GM12878 (cell line): Measurements from ENCODE around the gene ITGA2. TPM values are rescaled to one million over a fixed set of nuclear protein-coding genes. Genes with fewer than 3 reads are reported as not detected.

Experiments used
- ATAC-seq: fragments of 200-7000 bp; cut with Tn5 transposase; 3 replicates; pipeline ENCODE4 v1.9.1; 2020; ENCODE audit warnings: mild to moderate bottlenecking, moderate library complexity
- BruUV-seq: library from RNA; stranded (reverse); fragments of 400-500 nt; replicated peaks from 2 replicates; lab custom pipeline; 2021; lab: Mats Ljungman, UMichigan
- CTCF ChIA-PET: fragments of 300-600 bp; sonication (Branson Sonifier 250); formaldehyde crosslinking; extraction: SDS; loops from one replicate; lab custom pipeline; 2021; ENCODE audit warnings: inconsistent platforms; lab: Yijun Ruan, JAX
- POLR2A ChIA-PET: fragments of 350-600 bp; formaldehyde crosslinking; extraction: SDS; loops from one replicate; lab custom pipeline; 2021; ENCODE audit warnings: inconsistent platforms; lab: Charles Lee
- RAD21 ChIA-PET: fragments of 300-600 bp; sonication (Branson Sonifier 250); formaldehyde crosslinking; loops from one replicate; lab custom pipeline; 2023; ENCODE audit warnings: antibody characterized with exemption; ENCODE audit not compliant: unreplicated experiment; lab: Charles Lee
- SMC1A ChIA-PET: fragments of 300-600 bp; sonication (Branson Sonifier 250); formaldehyde crosslinking; loops from one replicate; lab custom pipeline; 2023; ENCODE audit not compliant: unreplicated experiment, uncharacterized antibody; lab: Charles Lee
- DNase-seq: peaks from one replicate; pipeline ENCODE4 v3.0.0-alpha.2; 2011; ENCODE audit warnings: low read depth, low spot score
- FAIRE-seq: peaks from 3 replicates; lab custom pipeline; 2011; peaks lifted over from hg19 to GRCh38; lab: Jason Lieb, UNC
- H2AFZ ChIP-seq: 2 replicates; pipeline ENCODE4 v1.6.0; 2011; ENCODE audit warnings: low read depth, low read length, control low read depth; ENCODE audit not compliant: control insufficient read depth
- H3K27ac ChIP-seq: 2 replicates; pipeline ENCODE4 v1.5.1; 2011; ENCODE audit warnings: control low read depth; ENCODE audit not compliant: control insufficient read depth, insufficient read depth
- H3K27me3 ChIP-seq, 2 experiments: replicated peaks in 1 of 2; 2 replicates each; pipeline versions ENCODE4 v1.6.0 to v1.6.1; 2011; ENCODE audit warnings: low read length in 1 of 2; ENCODE audit not compliant: control insufficient read depth in 2 of 2, insufficient read depth in 2 of 2
- H3K36me3 ChIP-seq, 2 experiments: 2 replicates each; pipeline ENCODE4 v1.5.1; 2011; ENCODE audit warnings: low read length in 1 of 2; ENCODE audit not compliant: control insufficient read depth in 2 of 2, insufficient read depth in 2 of 2
- H3K4me1 ChIP-seq: 2 replicates; pipeline ENCODE4 v1.6.1; 2011; ENCODE audit warnings: mild to moderate bottlenecking, low read length, moderate library complexity, mixed read lengths; ENCODE audit not compliant: control insufficient read depth, insufficient read depth
- H3K4me2 ChIP-seq: 2 replicates; pipeline ENCODE4 v1.6.0; 2011; ENCODE audit warnings: control low read depth; ENCODE audit not compliant: control insufficient read depth, insufficient read depth
- H3K4me3 ChIP-seq: fragments of 200-600 bp; sonication (generic); 2 replicates; pipeline ENCODE4 v1.5.1; 2016
- H3K79me2 ChIP-seq: 2 replicates; pipeline ENCODE4 v1.6.0; 2011; ENCODE audit warnings: low read length; ENCODE audit not compliant: control insufficient read depth, insufficient read depth
- H3K9ac ChIP-seq: 2 replicates; pipeline ENCODE4 v1.8.0; 2011; ENCODE audit warnings: low read length, control low read depth, mixed read lengths; ENCODE audit not compliant: control insufficient read depth, insufficient read depth
- H3K9me3 ChIP-seq: replicated peaks from 3 replicates; pipeline ENCODE4 v1.5.1; 2011; ENCODE audit warnings: mild to moderate bottlenecking, low read length; ENCODE audit not compliant: control insufficient read depth, insufficient read depth
- H4K20me1 ChIP-seq: 2 replicates; pipeline ENCODE4 v1.6.0; 2011; ENCODE audit not compliant: control insufficient read depth, insufficient read depth
- BCL11A ChIP-seq: IDR thresholded peaks from 2 replicates; pipeline ENCODE4 v1.6.1; 2011; ENCODE audit warnings: low read depth, low read length
- CHD1 ChIP-seq: IDR thresholded peaks from 2 replicates; pipeline ENCODE4 v1.6.1; 2012; ENCODE audit warnings: low read depth, low read length, improper control_type of control experiment
- CHD4 ChIP-seq: fragments of 200-600 bp; sonication (generic); IDR thresholded peaks from 2 replicates; pipeline ENCODE4 v1.6.1; 2016; ENCODE audit warnings: mild to moderate bottlenecking
- HSF1 ChIP-seq: fragments of 150-350 bp; IDR thresholded peaks from 2 replicates; pipeline ENCODE4 v1.6.1; 2014; ENCODE audit warnings: mild to moderate bottlenecking, low read depth, low read length
- MYB ChIP-seq: fragments of 150-350 bp; IDR thresholded peaks from 2 replicates; pipeline ENCODE4 v1.6.1; 2014; ENCODE audit warnings: mild to moderate bottlenecking, low read depth, low read length, borderline replicate concordance
- NFYA ChIP-seq: IDR thresholded peaks from 2 replicates; pipeline ENCODE4 v1.6.1; 2011; ENCODE audit warnings: low read depth, mild to moderate bottlenecking, low read length, improper control_type of control experiment, borderline replicate concordance
- RAD51 ChIP-seq: fragments of 450-650 bp; IDR thresholded peaks from 2 replicates; pipeline ENCODE4 v1.6.1; 2016; ENCODE audit warnings: moderate library complexity, mild to moderate bottlenecking, inconsistent platforms
- RFX5 ChIP-seq: IDR thresholded peaks from 2 replicates; pipeline ENCODE4 v1.6.1; 2011; ENCODE audit warnings: low read depth, low read length, improper control_type of control experiment
- SMAD5 ChIP-seq: IDR thresholded peaks from 2 replicates; pipeline ENCODE4 v1.6.1; 2016; ENCODE audit warnings: antibody characterized with exemption, low read depth
- USF2 ChIP-seq: IDR thresholded peaks from 2 replicates; pipeline ENCODE4 v1.6.1; 2011; ENCODE audit warnings: low read depth, low read length, improper control_type of control experiment, borderline replicate concordance
- WGBS: methylation state at CpG from one replicate; pipeline ENCODE4 v1.1.6; 2016; ENCODE audit warnings: low lambda C conversion rate; ENCODE audit not compliant: insufficient replicate concordance, insufficient coverage; ENCODE audit errors: missing lambda C conversion rate; 5-methylcytosine and 5-hydroxymethylcytosine counted together
- in situ Hi-C: fragments of 300-500 bp; cut with MboI; formaldehyde crosslinking; loops from 9 replicates; pipeline ENCODE4 v1.14.3; 2018; ENCODE audit warnings: mixed read lengths
- intact Hi-C: fragments of 100-400 bp; cut with micrococcal nuclease; formaldehyde crosslinking; loops from one replicate; pipeline ENCODE4 v1.14.2; 2022; ENCODE audit not compliant: unreplicated experiment
- polyA plus RNA-seq, 11 experiments: library from polyadenylated mRNA; depleted of rRNA in 4 of 11; unstranded in 6 of 11; stranded (reverse) in 5 of 11; fragments of >200 nt; fragmentation: Nextera tagmentation in 4 of 11; fragmentation: Illumina TruSeq in 1 of 11; extraction: Ambion mirVana in 4 of 11; extraction: Trizol in 1 of 11; gene quantifications; 1 replicate in 1 of 11; 2 replicates in 10 of 11; pipeline versions ENCODE4 v1.2.1 to v1.2.3, GENCODE V29; 2011 to 2016; ENCODE audit warnings: inconsistent platforms in 2 of 11, missing spikeins in 2 of 11, low read depth in 1 of 11
- total RNA-seq, 4 experiments: library from RNA; depleted of rRNA in 3 of 4; stranded (reverse); fragments of >200 nt in 3 of 4; fragmentation: Illumina TruSeq in 1 of 4; extraction: Trizol in 1 of 4; gene quantifications; 2 replicates each; pipeline versions ENCODE4 v1.2.1 to v1.2.3, GENCODE V29; 2013 to 2021
- TF ChIP-seq, protein P1 (sequence below): fragments of 450-650 bp; IDR thresholded peaks from 2 replicates; pipeline ENCODE4 v1.6.1; 2014; ENCODE audit warnings: mild to moderate bottlenecking
- TF ChIP-seq, protein P2 (sequence below): fragments of 150-350 bp; IDR thresholded peaks from 2 replicates; pipeline ENCODE4 v1.6.1; 2016; ENCODE audit warnings: low read depth, low read length

ITGA2 gene
- total and polyA plus RNA-seq, 10 of the 15 experiments (the other 5 are each of a cell fraction or from before 2014, with no cell fraction given): under 0.01 to 0.13 (median 0.03) TPM; not detected in 6

DNA sequence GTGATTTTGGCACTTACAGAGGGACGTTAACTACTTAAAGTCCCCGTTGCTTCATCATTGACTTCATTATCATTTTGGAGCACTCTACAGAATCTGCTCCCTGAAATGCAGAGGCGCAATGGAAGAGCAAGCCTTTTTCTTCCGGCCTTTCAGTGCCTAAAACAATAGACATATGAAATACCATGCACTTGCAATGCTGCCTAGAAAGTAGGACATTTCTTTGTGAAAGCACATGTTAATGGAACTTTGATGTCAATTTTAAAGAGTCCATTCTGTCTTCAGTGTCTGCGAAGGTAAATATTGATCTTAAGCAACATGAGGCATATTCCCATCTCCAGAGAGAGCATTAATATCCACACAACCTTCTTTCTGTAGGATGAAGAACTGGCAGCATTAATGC lies 36.3 kb downstream of the ITGA2 start:
- ATAC-seq: no peak
- no TSS peak for BruUV-seq
- FAIRE-seq: no peak
- RAD21 ChIA-PET: no interaction called here
- CTCF ChIA-PET: no interaction called here
- intact Hi-C loops: no loop called here
- TF ChIP-seq RFX5 (no peak), CHD1 (no peak), CHD4 (no peak), RAD51 (no peak), NFYA (no peak), USF2 (no peak)
- H3K27ac ChIP-seq: no peak overlapping the region
- no peaks in the 10 kb centered on the region for H3K36me3 ChIP-seq
- SMC1A ChIA-PET: interaction anchor here (1.3 kb wide), 1 partner anchor 20 kb away, joined by 3 read pairs; no protein-coding TSS in a partner anchor
- H3K4me2 ChIP-seq: no peak overlapping the region
- no peak for DNase-seq
- 66% methylated on average over 5 of the region's 5 CpGs for WGBS
- no peak overlapping the region for H3K4me3 ChIP-seq
- H3K79me2 ChIP-seq: no peaks in the 10 kb centered on the region
- POLR2A ChIA-PET: no interaction called here
- H3K9me3 ChIP-seq: no peaks in the 10 kb centered on the region
- no peaks in the 10 kb centered on the region for H4K20me1 ChIP-seq
- in situ Hi-C loops: no loop called here
- H3K27me3 ChIP-seq: no peaks in the 10 kb centered on the region; a peak in 2 of 4 replicates
- no peak overlapping the region for H2AFZ ChIP-seq
- no peaks in the 10 kb centered on the region for H3K4me1 ChIP-seq
- no peak overlapping the region for H3K9ac ChIP-seq

DNA sequence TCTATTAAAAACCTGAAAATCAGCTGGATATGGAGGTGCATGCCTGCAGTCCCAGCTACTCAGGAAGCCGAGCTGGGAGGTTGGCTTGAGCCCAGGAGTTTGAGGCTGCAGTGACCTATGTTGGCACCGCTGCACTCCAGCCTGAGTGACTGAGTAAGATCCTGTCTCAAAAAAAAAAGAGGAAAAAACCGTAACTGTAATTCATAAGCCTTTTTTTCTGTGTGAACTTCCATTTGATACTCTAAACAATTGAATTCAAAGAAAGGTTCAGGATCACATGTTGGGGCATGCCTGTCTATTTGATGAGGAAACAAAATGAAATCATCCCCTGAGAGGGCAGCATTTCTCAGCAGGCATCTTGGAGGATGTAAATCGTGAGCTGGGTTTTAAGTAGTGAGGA lies 38.8 kb downstream of the ITGA2 start:
- no peaks in the 10 kb centered on the region for H3K4me1 ChIP-seq
- SMC1A ChIA-PET: no interaction called here
- no peak overlapping the region for H3K4me2 ChIP-seq
- DNase-seq (no peak), FAIRE-seq (no peak), ATAC-seq (no peak)
- H3K36me3 ChIP-seq: no peaks in the 10 kb centered on the region
- RAD21 ChIA-PET: no interaction called here
- no peaks in the 10 kb centered on the region; a peak in 2 of 4 replicates for H3K27me3 ChIP-seq
- no peaks in the 10 kb centered on the region for H4K20me1 ChIP-seq
- in situ Hi-C loops (no loop called here), intact Hi-C loops (no loop called here)
- no peak overlapping the region for H3K27ac ChIP-seq
- BruUV-seq: no TSS peak
- H3K4me3 ChIP-seq: no peak overlapping the region
- no peak overlapping the region for H2AFZ ChIP-seq
- H3K9me3 ChIP-seq: no peaks in the 10 kb centered on the region
- no peak overlapping the region for H3K9ac ChIP-seq
- H3K79me2 ChIP-seq: no peaks in the 10 kb centered on the region
- WGBS: 7% methylated on average over 4 of the region's 4 CpGs
- POLR2A ChIA-PET: no interaction called here
- CTCF ChIA-PET: no interaction called here
- TF ChIP-seq, protein P1, sequence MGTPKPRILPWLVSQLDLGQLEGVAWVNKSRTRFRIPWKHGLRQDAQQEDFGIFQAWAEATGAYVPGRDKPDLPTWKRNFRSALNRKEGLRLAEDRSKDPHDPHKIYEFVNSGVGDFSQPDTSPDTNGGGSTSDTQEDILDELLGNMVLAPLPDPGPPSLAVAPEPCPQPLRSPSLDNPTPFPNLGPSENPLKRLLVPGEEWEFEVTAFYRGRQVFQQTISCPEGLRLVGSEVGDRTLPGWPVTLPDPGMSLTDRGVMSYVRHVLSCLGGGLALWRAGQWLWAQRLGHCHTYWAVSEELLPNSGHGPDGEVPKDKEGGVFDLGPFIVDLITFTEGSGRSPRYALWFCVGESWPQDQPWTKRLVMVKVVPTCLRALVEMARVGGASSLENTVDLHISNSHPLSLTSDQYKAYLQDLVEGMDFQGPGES: no peak
- TF ChIP-seq SMAD5: no peak
- no peak for TF ChIP-seq BCL11A
- TF ChIP-seq MYB: no peak
- TF ChIP-seq, protein P2, sequence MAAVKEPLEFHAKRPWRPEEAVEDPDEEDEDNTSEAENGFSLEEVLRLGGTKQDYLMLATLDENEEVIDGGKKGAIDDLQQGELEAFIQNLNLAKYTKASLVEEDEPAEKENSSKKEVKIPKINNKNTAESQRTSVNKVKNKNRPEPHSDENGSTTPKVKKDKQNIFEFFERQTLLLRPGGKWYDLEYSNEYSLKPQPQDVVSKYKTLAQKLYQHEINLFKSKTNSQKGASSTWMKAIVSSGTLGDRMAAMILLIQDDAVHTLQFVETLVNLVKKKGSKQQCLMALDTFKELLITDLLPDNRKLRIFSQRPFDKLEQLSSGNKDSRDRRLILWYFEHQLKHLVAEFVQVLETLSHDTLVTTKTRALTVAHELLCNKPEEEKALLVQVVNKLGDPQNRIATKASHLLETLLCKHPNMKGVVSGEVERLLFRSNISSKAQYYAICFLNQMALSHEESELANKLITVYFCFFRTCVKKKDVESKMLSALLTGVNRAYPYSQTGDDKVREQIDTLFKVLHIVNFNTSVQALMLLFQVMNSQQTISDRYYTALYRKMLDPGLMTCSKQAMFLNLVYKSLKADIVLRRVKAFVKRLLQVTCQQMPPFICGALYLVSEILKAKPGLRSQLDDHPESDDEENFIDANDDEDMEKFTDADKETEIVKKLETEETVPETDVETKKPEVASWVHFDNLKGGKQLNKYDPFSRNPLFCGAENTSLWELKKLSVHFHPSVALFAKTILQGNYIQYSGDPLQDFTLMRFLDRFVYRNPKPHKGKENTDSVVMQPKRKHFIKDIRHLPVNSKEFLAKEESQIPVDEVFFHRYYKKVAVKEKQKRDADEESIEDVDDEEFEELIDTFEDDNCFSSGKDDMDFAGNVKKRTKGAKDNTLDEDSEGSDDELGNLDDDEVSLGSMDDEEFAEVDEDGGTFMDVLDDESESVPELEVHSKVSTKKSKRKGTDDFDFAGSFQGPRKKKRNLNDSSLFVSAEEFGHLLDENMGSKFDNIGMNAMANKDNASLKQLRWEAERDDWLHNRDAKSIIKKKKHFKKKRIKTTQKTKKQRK: no peak
- TF ChIP-seq HSF1: no peak
